Hypothalamus (tissue), 51 donors: ENCODE measurements around the gene MAU2.
A peak's percentile ranks its signal among the peaks of the same experiment; 100 is the strongest.
"Not testable (repeated sequence)": the region's sequence is repeated elsewhere in the genome, so short reads cannot be mapped to it uniquely, and the experiment has no call there.

Source experiments
- DNase-seq, 51 donors: peaks; one replicate each; lab custom pipeline; 2025; lab: John Stamatoyannopoulos, UW

MAU2 gene

DNA sequence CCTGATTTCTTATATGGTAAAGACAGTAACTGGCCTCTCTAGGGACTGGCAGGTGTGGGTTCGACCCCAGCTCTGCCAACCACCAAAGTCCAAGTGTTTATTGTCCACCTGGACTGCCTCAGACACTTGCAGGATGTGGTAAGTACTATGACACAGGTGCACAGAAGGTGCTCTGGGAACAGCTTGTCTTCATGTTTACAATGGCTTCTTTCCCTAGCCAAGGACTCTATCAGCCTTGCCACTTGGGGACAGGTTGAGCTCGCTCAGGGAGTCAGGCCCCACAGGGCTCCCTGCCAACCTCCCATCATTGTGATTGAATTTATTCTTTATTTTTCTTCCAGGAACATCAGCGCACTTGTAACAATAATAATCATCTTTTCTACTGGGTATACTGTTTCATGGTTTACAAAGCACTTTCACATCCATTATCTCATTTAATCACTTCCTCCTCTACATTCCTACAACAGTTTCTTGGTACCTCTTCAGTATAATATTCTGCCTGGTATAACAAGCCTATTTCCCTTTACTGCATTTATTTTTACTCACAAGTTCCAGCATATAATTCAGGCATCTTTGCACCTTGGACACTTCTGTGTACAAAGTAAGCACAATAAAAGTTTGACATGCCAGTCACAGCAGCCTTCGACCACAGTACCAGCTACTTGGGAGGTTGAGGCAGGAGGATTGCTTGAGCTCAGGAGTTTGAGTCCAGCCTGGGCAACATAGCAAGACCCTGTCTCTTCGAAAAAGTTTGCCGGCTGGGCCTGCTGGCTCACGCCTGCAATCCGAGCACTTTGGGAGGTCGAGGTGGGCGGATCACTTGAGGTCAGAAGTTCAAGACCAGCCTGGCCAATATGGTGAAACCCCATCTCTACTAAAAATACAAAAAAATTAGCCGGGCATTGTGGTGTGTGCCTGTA is 60.6 kb downstream of the MAU2 start:
- DNase-seq = no peak

DNA sequence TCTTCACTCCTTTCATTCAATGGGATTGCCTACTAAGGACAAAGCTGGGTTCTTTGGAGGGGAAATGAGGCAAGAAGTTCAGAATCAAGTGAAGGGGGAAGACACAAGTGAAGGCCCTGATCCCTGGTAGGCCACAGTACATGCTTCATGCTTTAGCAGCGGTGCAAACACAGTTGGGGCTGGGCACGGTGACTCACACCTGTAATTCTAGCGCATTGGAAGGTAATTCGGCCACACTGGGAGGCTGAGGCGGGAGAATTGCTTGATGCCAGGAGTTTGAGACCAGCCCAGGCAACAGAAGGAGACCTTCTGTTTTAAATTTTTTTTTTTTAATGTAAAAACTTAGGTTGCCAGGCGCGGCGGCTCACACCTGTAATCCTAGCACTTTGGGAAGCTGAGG is 61.5 kb downstream of the MAU2 start:
- no peak for DNase-seq

DNA sequence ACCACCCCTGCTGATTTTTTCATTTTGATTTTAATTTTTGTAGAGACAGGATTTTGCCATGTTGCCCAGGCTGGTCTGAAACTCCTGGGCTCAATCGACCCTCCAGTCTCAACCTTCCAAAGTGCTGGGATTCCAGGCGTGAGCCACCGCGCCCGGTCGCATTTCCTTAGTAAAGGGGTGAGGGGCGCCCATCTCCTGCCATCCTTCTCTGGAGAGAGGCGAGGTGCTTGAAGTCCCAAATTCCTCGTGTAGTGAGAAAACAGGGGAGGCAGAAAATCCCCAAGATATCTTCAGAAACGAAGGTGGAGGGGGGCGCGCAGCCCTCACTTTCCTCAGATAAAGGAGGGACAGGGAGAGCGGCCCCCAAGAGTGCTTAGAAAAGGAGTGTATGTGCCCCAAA is 63.9 kb downstream of the MAU2 start:
- no peak for DNase-seq

DNA sequence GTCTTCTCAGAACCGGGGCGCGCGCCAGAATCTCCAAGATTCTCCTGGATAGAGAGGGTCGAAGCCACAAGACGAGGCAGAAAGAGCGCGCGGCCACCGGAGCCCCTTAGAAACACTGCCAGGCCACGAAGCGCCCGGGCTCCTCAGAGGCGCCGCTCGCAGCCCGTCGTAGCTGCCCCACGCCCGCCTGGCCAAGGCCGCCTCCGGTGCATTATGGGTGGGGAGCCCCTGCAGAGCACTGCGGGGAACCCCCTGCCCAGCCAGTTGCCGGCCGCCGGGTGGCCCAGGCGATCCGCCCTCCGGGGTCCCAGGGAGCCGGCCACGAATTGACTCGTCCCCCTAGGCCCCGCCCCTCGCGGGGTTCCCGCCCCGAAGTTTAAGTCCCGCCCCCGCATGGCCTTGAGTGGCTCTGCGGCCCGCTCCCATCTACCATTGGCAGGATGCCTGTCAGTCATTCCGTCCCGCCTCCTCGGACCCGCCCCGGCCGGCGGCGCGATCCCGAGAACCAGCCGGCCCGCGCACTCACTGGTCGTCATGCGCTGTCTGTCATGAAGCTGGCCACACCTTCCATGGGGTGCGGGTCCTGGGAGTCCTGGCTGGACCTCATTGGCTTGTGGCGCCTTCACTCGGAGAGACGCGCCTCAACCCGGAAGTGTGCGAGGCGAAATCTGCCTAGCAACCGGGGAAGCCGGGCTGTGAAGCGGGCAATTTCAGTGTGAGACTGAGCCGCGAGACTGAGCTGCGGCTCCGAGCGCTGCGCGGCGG is 64.7 kb downstream of the MAU2 start:
- DNase-seq = peak; percentile 80 to 100 (median 99)

DNA sequence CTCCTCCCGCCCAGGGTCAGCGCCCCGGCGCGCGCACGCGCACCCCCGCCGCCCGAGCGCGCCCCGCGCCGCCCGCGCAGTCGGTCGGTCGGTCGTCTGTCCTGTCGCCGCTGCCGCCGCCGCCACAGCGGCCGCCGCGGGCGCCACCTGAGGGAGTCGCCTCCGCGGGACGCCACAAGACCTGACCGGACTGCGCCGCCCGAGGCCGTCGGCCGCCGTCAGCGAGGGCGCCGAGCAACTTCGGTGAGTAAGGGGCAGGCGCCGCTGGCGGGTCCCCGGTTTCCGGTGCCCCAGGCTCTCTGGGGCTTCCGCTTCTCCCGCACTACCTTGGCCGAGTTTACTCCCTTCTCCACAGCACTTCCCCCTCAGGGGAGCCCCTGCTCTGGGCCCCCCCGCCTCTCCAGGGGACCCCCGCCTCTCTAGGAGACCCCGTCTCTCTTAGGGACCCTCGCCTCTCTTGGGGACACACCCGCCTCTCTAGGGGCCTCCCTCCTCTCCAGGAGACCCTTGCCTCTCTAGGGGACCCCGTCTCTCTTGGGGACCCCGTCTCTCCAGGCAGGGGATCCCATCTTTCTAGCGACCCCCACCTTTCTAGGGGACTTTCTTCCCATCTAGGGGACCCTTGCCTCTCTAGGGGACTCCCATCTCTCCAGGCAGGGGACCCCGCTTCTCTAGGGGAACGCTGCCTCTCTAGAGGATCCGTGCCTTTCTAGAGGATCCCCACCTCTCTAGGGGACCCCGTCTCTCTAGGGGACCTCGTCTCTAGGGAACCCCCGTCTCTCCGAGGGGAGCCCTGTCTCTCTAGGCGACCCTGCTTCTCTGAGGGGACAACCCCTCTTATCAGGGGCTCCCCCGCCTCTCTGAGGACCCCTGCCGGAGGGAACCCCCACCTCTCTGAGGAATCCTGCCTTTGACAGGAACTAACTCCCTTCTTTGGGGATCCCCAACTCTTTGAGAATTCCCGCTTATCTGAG is 65.6 kb downstream of the MAU2 start:
- DNase-seq = peak in 2 of 51 donors; percentile 12 to 57

DNA sequence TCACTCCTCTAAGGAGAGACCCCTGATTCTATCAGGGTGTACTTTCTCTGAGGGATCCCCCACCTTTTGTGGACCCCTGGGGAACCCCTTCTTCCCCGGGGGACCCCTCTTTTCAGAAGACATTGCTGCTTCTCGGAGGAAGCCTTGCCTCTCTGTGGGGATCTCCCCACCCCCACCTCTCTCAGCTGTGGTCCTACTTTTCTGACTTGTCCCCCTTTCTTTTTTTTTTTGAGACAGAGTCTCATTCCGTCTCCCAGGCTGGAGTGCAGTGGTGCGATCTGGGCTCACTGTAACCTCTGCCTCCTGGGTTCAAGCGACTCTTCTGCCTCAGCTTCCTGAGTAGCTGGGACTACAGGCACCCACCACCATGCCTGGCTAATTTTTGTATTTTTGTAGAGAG is 66.5 kb downstream of the MAU2 start:
- DNase-seq = no peak

DNA sequence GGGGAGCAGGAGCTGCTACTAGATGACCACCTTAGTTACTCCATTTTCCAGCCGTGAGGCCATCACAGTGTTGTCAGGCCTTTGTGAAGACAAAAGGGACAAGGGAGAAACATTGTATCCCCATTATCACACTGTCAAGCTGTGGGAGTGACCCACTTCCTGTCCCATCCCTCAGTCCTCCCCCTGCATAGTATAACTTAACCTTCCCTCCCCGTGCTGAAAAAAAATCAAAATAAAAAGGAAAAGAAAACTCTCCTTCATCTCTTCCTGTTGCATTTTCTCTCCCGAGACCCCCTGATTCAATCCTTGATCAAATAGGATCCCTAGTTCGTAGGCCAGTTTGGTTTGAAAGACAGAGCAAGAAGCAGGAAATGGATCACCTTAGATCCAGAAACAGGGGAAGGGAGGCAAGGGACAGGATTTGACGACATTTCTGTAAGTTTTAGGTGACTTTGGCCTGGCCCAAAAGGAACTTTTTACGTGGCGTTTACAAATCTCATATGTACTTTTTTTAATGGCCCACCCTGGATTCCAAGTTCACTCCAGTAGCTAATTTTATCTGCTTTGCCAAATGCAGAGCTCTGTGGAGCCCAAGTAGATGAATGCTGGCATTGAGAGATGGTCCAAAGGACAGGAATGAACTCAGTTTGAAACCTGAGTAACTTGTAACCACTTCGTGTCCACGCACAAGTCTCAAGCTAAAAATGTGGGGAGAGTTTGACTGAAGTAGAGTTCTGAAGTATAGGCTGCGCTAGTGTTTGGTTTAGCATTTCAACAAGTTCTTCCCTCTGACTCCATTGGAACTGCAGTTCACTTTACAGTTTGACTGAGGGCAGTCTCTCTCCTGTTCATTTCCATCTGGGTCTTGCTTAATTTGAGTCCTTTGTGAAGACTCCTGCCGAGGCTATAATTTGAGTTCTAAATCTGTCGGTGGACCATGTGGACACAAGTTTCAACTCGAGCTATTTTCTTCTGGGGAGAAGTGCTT is 68.2 kb downstream of the MAU2 start:
- no peak for DNase-seq

DNA sequence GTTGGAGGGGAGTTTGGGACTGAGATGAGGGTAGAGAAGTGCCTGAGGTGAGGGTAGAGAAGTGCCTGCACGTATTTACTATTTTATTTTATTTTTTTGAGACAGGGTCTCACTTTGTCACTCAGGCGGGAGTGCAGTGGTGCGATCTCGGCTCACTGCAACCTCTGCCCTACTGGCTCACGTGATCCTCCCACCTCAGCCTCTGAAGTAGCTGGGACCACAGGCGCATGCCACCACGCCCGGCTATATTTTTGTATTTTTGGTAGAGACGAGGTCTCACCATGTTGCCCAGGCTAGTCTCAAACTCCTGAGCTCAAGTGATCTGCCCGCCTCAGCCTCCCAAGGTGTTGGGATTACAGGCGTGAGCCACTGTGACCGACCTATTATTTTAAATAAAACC is 69.1 kb downstream of the MAU2 start:
- not testable (repeated sequence) for DNase-seq

DNA sequence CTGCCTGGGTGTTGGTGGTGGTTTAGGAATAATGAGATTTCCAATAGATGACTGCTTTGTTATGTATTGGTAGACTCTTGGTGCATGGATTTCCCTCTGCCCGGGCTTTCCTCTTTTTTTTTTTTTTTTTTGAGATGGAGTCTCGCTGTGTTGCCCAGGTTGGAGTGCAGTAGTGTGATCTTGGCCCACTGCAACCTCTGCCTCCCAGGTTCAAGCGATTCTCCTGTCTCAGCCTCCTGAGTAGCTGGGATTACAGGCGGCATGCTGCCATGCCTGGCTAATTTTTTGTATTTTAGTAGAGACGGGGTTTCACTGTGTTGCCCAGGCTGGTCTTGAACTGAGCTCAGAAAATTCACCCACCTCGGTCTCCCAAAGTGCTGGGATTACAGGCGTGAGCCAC is 73.7 kb downstream of the MAU2 start:
- DNase-seq = not testable (repeated sequence)

DNA sequence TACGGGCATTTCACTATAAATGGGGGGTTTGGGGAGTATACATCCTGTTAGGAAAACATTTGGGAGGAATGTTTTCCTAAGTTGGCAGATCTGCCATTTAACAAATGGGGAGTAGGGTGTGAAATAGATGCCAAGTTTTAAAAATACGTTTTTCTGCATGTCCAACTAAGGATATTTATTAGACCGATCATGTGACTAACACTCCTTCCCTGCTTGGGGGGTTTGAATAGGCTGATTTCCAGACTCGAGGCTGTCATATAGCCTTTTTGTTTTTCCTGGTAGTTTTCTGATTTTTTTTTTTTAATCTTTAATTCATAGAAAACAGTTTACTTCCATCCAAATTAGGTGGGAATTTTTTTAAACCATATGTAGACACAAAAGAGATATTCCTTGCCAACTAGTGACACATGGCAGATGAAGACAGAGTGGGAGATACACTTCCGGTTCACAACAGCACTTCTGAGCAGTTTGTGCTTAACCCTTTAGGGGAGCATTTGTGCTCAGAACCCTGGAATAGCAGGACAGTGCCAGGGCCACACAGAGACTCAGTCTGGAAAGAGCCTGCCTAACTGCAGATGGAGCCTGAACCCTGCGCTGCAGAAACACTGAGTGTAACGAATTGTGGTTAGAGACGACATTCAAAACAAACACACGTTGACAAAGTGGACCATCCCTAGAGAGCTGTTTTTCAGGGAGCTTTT is 79.3 kb downstream of the MAU2 start:
- no peak for DNase-seq

DNA sequence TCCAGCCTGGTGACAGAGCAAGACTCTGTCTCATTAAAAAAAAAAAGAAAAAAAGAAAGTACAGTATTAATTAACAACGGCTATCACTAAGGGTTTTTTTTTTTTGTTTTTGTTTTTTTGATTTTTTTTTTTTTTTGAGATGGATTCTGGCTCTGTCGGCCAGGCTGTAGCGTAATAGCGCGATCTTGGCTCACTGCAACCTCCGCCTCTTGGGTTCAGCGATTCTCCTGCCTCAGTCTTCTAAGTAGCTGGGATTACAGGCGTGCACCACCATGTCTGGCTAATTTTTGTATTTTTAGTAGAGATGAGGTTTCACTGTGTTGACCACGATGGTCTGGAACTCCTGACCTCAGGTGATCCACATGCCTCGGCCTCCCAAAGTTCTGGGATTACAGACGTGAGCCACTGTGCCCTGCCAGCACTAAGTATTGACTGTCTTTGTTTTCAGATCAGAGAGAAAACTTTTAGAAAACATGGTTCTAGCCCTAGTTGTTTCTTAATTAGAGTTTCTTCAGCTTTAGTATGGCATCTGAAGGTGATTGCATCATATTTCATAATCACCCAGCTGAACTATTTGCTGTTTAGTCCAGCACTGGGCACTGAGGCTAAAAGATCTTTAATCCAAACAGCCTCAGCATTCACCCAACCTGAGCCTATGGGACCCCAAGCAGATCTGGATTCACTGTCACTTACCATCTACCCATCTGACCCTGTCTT is 82.2 kb downstream of the MAU2 start:
- no peak for DNase-seq

DNA sequence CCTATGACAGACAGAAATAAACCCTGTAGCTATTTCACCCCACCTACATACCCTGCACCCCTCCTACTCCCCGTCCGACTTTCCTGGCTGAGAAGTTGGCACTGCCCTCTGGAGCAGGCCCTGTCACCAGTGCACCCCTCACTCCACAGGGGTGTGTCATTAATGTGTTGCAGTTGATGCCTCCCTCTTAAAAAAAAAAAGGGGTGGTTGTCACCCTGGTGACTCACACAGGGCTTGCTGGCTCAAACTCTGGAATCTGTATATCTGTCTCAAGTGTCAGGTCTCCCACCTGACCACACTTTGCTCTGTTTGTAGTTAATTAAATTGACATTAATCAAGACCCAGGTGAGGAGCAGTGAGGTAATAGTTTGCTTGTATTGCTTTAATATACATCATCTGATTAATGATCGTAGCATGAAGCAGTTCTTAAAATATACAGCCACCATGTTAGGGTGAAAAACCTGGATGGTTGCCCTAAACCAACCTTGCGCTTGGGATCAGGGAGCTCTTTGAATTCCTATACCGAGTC is 82.8 kb downstream of the MAU2 start:
- no peak for DNase-seq

DNA sequence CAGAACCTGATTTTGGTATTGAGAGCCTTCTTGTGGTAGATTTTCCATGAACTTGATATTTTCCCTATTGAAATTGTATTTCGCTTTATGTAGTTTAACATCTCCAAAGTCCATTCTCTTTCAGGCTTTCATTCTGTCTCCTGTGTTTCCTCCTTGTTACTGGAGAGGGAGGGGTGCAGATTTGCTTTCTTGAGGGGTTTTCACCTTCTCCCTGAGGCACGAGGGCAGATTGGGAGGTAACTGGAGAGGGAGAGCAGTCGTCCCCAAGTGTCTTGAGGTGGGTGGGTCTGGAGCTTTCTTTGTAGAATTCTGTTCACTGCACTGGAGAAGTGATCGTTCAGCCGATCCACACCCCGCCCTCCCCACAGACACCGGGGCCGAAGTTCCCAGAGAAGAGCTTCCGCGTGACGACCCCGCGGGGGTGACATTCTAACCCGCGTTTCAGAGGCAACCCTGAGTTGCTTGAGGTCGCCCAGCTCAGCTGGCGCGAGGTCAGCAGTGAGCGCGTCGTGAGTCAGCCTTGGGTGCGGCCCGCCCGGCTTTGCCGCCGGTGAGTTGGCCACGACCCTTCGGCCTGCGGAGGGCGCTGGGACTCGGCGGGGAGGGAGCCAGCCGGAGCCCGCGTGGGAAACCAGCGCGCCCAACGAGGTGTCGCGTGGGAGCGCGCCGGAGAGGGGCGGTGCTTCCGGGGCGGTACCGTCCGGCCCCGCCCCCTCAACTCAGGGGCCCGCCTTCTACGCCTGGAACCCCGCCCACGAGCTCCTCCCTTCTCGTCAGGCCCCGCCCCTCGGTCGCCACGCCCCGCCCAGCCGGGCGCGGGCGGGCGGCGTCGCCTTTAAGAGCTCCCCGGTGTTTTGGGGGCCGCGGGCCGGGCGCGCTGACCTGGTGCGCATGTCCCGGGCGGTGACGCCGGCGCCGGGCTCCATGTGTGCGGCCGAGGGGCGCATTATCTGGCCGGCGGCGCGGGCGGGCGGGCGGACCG is 84.5 kb downstream of the MAU2 start, which contains the start of gene GATAD2A:
GATAD2A (plus strand) TSS at position 797 of the 982 bp plus-strand sequence. CDS start 59,671 bp downstream, outside the sequence.
- peak; percentile 37 to 96 (median 90) for DNase-seq

DNA sequence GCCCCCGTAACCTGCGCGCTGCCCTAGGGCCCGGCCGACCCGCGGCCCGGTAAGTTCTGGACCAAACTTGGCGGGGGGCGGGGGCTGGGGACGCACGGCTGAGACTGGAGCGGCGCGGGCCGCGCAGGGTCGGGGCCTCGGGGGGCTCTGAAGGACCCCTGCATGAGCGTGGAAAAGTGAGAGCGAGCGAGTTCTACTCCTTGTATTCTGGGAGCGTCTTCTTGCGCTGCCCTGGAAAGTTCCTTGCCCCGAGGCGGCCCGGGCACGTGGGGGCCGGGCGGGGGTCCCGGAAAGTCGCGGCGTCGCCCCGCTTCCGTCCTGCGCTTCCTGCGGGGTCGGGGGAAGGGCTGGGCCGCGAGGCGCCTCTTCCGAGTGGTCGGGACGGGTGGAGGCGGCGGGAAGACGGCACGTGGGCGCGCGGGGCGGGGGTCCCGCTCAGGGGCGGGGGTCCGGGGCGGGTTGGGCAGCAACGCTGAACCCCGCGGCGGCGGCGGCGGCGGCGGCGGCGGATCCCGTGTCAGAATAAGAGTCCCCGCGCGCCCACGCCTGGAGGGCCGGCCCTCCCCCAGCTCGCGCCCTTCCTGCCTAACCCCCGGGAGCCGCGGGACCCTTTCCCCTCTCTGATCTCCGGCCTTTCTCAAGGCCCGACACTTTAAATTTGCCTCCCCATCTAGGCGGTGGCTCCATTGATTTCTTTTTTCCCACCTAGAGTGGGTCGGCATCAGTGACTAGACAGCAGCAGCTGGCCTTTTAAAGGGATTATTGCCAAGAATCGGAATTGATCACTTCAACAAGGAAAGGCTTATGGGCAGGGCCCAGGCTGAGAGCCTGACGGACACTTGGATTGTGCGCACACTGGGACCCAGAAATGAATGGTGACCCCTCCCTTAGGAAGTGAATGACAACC is 85.6 kb downstream of the MAU2 start:
- DNase-seq = peak in 21 of 51 donors; percentile 10 to 50 (median 22)
